ENCODE results near the gene PHPT1. TPM values are rescaled to one million over a fixed set of nuclear protein-coding genes. Genes with fewer than 3 reads are reported as not detected.
A peak's percentile ranks its signal among the peaks of the same experiment; 100 is the strongest.
"Not testable (repeated sequence)": the region's sequence is repeated elsewhere in the genome, so short reads cannot be mapped to it uniquely, and the experiment has no call there.

PHPT1 gene
- total RNA-seq, 1 donor from 2014 or later: 76.9 TPM

- no peak for DNase-seq
These were observed 11.9 kb upstream of the PHPT1 start for GRCh38 chr9:136837146-136837855.

- not testable (repeated sequence) for DNase-seq
These were observed 11.3 kb upstream of the PHPT1 start for GRCh38 chr9:136837856-136838277.

DNA sequence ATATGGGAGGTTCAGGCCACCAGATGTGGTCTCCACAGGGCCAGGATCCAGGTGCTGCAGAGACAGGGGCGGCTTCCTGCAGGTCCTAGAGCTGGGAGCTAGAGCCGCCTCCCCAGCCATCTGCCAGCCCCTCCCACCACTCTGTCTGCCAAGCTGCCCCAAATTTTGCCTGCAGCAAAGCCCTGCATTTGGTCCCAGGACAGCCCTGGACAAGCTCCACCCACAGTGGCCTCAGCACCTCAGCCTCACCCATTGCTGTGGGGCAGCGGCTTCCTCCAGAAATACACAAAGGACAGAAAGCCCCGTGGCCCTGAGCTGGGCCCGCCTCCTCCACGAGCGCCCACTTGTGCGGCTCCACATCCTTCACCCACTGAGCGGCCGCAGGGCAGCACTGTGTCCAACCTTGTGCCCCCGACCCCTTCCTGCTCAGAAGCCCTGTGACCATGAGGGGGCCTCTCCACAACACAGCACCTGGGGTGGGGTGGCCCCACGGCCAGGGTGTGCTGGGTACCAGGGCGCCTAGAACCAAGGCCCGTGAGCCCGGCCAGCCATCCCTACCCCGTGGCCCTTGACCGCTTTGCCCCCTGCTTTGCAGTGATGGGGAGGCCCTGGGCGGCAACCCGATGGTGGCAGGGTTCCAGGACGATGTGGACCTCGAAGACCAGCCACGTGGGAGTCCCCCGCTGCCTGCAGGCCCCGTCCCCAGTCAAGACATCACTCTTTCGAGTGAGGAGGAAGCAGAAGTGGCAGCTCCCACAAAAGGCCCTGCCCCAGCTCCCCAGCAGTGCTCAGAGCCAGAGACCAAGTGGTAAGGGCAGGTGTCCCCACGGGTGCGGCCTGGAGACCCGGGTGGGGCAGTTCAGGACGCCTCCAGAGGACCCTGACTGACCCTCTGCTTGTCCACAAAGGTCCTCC is 10.6 kb upstream of the PHPT1 start:
- no peak for DNase-seq

DNA sequence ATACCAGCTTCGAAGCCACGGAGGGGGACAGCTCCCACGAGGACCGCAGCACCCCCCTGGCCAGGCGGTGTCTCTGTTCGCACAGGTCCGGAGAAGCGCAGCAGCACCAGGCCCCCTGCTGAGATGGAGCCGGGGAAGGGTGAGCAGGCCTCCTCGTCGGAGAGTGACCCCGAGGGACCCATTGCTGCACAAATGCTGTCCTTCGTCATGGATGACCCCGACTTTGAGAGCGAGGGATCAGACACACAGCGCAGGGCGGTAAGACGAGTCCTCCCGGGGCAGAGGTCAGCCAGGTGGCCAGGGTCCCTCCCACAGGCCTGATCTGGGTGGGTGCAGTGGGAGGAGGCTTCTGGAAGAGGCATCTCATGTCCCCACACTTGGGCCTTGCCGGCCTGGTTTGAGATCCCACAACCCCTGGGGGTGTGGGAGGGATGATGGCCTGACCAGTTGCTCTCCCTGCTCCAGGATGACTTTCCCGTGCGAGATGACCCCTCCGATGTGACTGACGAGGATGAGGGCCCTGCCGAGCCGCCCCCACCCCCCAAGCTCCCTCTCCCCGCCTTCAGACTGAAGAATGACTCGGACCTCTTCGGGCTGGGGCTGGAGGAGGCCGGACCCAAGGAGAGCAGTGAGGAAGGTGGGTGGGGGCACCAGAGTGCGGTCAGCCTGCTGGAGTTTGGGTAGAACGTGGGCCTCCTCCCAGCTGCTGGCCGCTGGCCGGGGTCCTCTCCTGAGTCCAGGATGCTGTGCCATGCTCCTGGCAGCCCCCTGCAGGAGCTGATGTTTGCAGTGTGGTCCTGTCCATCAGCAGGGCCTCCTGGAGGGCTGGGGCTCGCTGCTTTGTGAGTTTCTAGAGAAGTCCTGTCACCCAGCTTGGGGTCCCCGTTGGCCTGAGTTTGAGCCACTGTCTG is 9.7 kb upstream of the PHPT1 start:
- DNase-seq: no peak

- DNase-seq: no peak
These were observed 8.9 kb upstream of the PHPT1 start for GRCh38 chr9:136840140-136840876.

DNA sequence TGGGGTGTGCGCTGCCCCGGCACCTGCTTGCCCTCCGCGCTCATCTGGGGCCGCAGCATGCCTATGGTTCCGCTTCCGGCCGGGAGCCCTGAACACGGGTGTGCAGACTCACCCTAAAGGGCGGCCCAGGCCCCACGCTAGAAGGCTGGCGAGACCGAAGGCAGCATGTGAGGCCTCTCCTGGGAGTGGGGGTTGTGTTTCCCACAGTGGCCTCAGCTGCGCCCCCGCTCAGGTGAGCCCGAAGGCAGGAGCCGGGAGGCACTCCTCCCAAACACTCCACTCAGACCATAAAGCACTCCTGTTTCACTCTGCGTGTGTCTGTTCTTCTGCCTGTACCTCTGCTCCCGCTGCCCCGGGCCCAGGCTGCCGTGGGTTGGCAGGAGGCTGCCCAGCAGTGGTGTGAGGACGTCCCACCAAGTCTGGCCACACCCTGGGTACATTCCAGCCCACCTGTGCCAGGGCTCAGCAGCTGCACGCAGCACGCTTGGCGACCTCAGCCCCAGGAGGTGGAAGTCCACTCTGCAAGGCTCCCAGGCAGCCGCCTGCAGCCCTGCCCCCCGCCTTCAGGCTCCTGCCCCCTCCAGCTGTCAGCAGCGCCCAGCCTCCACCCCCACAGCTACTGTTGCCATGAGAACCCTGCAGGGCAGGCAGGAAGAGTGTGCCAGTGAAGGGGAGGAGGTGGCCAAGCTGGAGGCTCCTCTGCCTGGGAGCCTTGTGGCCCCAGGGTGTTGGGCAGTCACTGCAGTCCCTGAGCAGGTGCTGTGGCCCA is 8.1 kb upstream of the PHPT1 start:
- DNase-seq: peak; percentile 81

- not testable (repeated sequence) for DNase-seq
These were observed 7.4 kb upstream of the PHPT1 start for GRCh38 chr9:136841646-136842379.

GRCh38 chr9:136842380-136842948 is 6.7 kb upstream of the PHPT1 start, which contains the start of gene AJM1:
Gene AJM1 (plus strand): TSS chr9:136842478. CDS start chr9:136844415, 1,937 bp downstream.
- peak; percentile 68 for DNase-seq

- DNase-seq: not testable (repeated sequence)
These were observed 5.9 kb upstream of the PHPT1 start for GRCh38 chr9:136843159-136843800.

DNA sequence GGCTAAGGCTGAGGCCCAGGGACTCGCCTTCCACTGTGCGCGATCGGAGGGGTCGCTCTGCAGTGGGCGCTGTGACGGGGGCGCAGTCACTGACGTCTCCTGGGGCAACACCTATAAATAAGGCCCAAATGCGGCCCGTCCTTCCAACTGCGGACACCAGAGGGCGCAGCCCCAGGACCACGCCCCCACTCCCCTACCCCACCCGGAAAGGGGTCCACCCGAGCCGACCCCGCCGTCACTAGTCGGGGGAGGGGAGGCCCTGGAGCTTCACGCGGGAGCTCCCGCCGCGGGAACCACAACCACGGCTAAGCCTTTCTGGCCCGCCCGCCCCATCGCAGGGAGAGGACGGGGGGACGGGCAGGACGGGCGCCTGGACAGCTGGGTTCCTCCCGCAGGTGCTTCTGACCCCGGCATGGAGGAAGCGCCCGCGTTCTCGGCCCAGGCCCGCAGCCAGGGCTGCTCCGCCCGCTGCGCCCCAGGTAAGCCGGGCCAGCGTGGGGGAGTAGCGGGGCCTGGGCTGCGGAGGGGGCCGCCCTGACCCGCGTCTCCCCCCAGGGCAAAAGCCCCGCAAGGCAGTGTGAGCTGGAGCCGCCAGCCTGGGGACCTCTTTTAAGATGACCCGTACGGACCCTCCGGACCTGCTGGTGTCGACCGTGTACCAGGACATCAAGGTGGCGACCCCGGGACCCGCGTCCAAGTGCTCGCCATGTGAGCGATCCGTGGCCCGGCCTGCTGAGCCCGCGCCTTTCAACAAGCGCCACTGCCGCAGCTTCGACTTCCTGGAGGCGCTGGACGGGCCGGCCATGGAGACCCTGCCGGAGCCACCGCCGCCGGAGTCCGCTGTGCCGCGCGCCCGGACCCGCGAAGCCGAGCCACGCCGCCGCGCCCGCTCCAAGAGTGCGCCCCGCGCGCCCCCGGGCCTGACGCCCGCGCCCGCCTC is 5.1 kb upstream of the PHPT1 start:
- DNase-seq: not testable (repeated sequence)

DNA sequence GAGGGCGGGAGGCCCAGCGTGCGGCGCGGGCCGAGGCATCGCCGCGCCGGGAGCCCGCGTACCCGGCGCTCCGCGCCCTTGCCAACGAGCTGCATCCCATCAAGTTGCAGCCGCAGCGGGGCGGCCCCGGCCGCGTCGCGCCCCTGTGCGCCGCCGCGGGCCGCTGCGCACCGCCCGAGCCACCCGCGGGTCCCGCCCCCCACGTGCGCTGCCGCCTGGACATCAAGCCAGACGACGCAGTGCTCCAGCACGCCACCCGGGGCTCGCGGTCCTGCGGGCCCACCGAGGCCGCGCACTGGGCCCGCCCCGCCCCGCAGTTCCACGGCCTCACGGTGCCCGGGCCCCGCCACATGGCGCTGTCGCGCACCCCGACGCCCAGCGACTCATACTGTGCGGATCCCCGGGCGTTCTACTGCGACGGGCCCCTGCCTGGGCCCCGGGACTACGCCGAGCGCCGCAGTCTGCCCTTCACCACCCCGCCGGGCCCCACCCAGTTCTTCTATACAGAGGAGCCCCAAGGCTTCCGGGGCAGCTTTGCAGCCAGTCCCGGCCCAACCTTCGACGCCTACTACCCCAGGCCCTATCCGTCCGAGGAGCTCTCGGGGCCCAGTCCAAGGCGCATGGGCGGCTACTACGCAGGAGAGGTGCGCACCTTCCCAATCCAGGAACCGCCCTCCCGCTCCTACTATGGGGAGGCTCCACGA is 4.3 kb upstream of the PHPT1 start:
- no peak for DNase-seq

DNA sequence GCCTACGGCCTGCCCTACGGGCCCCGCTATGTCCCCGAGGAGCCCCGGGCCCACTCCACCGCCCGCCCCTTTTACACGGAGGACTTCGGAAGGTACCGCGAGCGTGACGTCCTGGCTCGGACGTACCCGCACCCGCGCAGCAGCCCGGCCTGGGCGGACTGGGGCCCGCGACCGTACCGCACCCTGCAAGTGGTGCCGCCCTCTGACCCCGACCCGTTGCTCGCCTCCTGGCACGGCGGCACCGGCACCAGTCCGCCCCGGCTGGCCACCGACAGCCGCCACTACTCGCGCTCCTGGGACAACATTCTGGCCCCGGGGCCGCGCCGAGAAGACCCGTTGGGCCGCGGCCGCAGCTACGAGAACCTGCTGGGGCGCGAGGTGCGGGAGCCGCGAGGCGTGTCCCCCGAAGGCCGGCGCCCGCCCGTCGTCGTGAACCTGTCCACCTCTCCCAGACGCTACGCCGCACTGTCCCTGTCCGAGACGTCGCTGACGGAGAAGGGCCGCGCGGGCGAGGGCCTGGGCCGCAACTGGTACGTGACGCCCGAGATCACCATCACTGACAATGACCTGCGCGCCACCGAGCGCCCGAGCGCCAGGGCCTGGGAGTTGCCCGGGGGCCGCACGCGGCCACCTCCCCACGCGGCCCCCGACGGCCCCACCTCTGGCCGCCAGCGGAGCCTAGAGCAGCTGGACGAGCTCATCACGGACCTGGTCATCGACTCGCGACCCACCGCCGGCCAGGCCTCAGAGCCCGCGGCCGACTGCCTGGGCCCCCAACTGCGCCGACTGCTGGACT is 3.5 kb upstream of the PHPT1 start:
- no peak for DNase-seq

- DNase-seq: no peak
These were observed 2.7 kb upstream of the PHPT1 start for GRCh38 chr9:136846376-136847087.

GRCh38 chr9:136847088-136847825 is 2.0 kb upstream of the PHPT1 start:
- DNase-seq: no peak

GRCh38 chr9:136847826-136848392 is 1.3 kb upstream of the PHPT1 start:
- DNase-seq: no peak
